Endodermal cell (in vitro differentiated cells): Measurements from ENCODE around the gene IQGAP2. TPM values are rescaled to one million over a fixed set of nuclear protein-coding genes. Genes with fewer than 3 reads are reported as not detected.

Experiments used
- DNase-seq: peaks from one replicate; pipeline ENCODE4 v3.0.0-alpha.2; 2017
- H3K27ac ChIP-seq: 2 replicates; pipeline ENCODE4 v1.5.1; 2013; ENCODE audit warnings: mild to moderate bottlenecking, low read depth, low read length, moderate library complexity
- H3K27me3 ChIP-seq: 2 replicates; pipeline ENCODE4 v1.6.1; 2013; ENCODE audit warnings: mild to moderate bottlenecking, low read length, moderate library complexity; ENCODE audit not compliant: insufficient read depth, control insufficient read depth, poor library complexity, severe bottlenecking
- H3K36me3 ChIP-seq: 2 replicates; pipeline ENCODE4 v1.7.0; 2013; ENCODE audit warnings: mild to moderate bottlenecking, low read length, moderate library complexity; ENCODE audit not compliant: control insufficient read depth, insufficient read depth
- H3K4me1 ChIP-seq: one replicate; pipeline ENCODE4 v1.7.0; 2013; ENCODE audit warnings: low read length; ENCODE audit not compliant: control insufficient read depth, insufficient read depth
- H3K4me3 ChIP-seq: 2 replicates; pipeline ENCODE4 v1.5.1; 2013; ENCODE audit warnings: mild to moderate bottlenecking, low read length, moderate library complexity
- H3K9ac ChIP-seq: 2 replicates; pipeline ENCODE4 v1.6.1; 2013; ENCODE audit warnings: mild to moderate bottlenecking, low read length, moderate library complexity; ENCODE audit not compliant: poor library complexity, severe bottlenecking; ENCODE audit errors: extremely low read depth
- H3K9me3 ChIP-seq: 2 replicates; pipeline ENCODE4 v1.6.1; 2013; ENCODE audit warnings: mild to moderate bottlenecking, low read length, moderate library complexity; ENCODE audit not compliant: control insufficient read depth
- H3K27ac Mint-ChIP-seq: 2 replicates; pipeline ENCODE4 v1.8.0; 2020; ENCODE audit warnings: mixed read lengths
- H3K27me3 Mint-ChIP-seq: 2 replicates; pipeline ENCODE4 v1.8.0; 2021; ENCODE audit warnings: mild to moderate bottlenecking, mixed read lengths; ENCODE audit not compliant: insufficient read depth
- H3K36me3 Mint-ChIP-seq: 2 replicates; pipeline ENCODE4 v1.8.0; 2020; ENCODE audit warnings: low read depth, mixed read lengths
- H3K4me1 Mint-ChIP-seq: 2 replicates; pipeline ENCODE4 v1.8.0; 2020; ENCODE audit warnings: mixed read lengths
- H3K4me3 Mint-ChIP-seq: 2 replicates; pipeline ENCODE4 v1.8.0; 2020; ENCODE audit warnings: mild to moderate bottlenecking, moderate library complexity, mixed read lengths
- H3K9me3 Mint-ChIP-seq: 2 replicates; pipeline ENCODE4 v1.8.0; 2020; ENCODE audit warnings: mild to moderate bottlenecking, mixed read lengths
- WGBS, 2 experiments: methylation state at CpG; one replicate each; pipeline versions ENCODE4 v1.1.5 to v1.1.7; 2013; ENCODE audit warnings: missing lambda C conversion rate in 2 of 2, mixed read lengths in 1 of 2; ENCODE audit not compliant: insufficient coverage in 1 of 2, insufficient read length in 1 of 2; 5-methylcytosine and 5-hydroxymethylcytosine counted together
- total RNA-seq, 2 donors: library from RNA; stranded (reverse); fragmentation: NEBNext Ultra II Directional in 1 of 2; extraction: Animal tissue kit (Norgen Biotek cat#: 25700) in 1 of 2; gene quantifications; 2 replicates in 1 of 2; 3 replicates in 1 of 2; pipeline ENCODE4 v1.2.1, GENCODE V29; 2021
- TF ChIP-seq, protein P1 (sequence below): fragments of 200-600 bp; sonication (generic); conservative IDR thresholded peaks from 2 replicates; pipeline ENCODE4 v1.5.0; 2021; ENCODE audit warnings: antibody characterized with exemption, mild to moderate bottlenecking

The IQGAP2 gene
- total RNA-seq, 2 donors from 2014 or later: 8.3 to 19.4 TPM

DNA sequence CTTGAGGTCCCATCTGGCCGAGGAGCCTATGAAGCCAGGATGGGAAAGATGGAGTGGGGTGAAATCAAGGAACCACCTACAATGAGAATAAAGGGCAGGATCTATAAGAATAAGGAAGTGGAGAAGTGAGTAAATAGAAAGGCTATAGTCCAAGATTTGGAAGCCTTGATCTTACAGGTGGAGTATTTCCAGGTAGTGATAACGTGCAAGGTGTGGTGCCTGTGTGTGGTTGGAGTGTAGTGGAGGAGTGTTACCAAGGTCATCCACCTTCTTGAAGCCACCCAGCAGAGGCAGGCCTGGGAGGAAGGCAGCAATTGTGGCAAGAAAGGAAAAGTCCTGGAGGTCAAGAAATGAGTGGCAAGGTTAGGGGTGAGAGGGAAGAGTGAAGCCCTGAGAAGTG lies 72.9 kb downstream of the IQGAP2 start:
- Mint-ChIP-seq H3K36me3 (peaks cover 3% of the 10 kb centered on the region), H3K4me3 (no peak overlapping the region), H3K27ac (no peak overlapping the region), H3K9me3 (peaks cover 13% of the 10 kb centered on the region), H3K4me1 (peaks cover 15% of the 10 kb centered on the region), H3K27me3 (peaks cover 34% of the 10 kb centered on the region)
- Histone ChIP-seq H3K9ac (no peak overlapping the region), H3K4me1 (peaks cover 8% of the 10 kb centered on the region), H3K4me3 (no peak overlapping the region), H3K9me3 (peaks cover 15% of the 10 kb centered on the region), H3K36me3 (no peaks in the 10 kb centered on the region), H3K27me3 (peaks cover 45% of the 10 kb centered on the region), H3K27ac (no peak overlapping the region)
- DNase-seq: no peak
- TF ChIP-seq, protein P1, sequence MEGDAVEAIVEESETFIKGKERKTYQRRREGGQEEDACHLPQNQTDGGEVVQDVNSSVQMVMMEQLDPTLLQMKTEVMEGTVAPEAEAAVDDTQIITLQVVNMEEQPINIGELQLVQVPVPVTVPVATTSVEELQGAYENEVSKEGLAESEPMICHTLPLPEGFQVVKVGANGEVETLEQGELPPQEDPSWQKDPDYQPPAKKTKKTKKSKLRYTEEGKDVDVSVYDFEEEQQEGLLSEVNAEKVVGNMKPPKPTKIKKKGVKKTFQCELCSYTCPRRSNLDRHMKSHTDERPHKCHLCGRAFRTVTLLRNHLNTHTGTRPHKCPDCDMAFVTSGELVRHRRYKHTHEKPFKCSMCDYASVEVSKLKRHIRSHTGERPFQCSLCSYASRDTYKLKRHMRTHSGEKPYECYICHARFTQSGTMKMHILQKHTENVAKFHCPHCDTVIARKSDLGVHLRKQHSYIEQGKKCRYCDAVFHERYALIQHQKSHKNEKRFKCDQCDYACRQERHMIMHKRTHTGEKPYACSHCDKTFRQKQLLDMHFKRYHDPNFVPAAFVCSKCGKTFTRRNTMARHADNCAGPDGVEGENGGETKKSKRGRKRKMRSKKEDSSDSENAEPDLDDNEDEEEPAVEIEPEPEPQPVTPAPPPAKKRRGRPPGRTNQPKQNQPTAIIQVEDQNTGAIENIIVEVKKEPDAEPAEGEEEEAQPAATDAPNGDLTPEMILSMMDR: no peak
- WGBS, 2 experiments: 94 to 96% methylated on average over 2 of the region's 2 CpGs

DNA sequence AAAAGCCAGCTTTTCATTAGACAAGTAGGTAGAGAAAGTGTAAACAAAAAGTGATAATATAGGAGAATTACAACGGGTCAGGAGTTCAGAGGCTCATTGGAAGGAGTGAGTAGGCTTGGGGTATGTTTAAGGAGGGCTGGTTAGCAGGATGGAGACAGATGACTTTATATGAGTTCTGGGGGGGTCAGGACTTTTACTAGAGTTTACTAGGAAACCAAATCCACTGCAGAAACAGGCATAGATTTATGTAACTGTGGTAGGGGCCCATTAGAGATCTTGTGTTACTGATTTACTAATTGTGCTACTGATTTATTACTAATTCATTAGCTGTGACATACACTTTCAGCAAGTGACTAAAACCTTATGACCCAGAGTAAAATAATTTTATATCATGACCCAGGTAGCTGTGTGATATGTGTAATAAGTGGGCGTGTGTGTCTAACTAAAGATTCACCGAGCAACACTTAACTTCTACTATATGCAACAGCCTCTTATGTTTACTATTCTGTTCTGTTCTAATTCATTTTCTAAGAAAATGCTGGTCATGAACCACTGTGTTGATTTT lies 73.5 kb downstream of the IQGAP2 start:
- DNase-seq: no peak
- Histone ChIP-seq H3K9me3 (peaks cover 13% of the 10 kb centered on the region), H3K27ac (no peak overlapping the region), H3K4me1 (peaks cover 8% of the 10 kb centered on the region), H3K9ac (no peak overlapping the region), H3K36me3 (no peaks in the 10 kb centered on the region), H3K4me3 (no peak overlapping the region), H3K27me3 (peaks cover 45% of the 10 kb centered on the region)
- Mint-ChIP-seq H3K4me3 (no peak overlapping the region), H3K36me3 (no peaks in the 10 kb centered on the region), H3K4me1 (peaks cover 15% of the 10 kb centered on the region), H3K27me3 (peaks cover 34% of the 10 kb centered on the region), H3K27ac (no peak overlapping the region), H3K9me3 (peaks cover 9% of the 10 kb centered on the region)
- WGBS, 2 experiments: 97 to 100% methylated on average over 1 to 2 of the region's 3 CpGs
- TF ChIP-seq, protein P1: no peak

DNA sequence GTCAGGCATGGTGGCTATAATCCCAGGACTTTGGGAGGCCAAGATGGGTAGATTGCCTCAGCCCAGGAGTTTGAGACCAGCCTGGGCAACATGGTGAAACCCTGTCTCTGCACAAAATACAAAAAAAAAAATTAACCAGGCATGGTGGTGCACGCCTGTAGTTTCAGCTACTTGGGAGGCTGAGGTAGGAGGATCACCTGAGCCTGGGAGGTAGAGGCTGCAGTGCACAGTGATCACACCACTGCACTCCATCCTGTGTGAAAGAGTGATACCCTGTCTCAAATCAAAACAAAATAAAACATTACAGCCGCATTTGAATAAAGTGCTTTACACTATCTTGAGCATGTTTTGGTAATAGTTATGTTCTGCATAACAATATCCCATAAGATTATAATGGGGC lies 74.0 kb downstream of the IQGAP2 start:
- TF ChIP-seq, protein P1: no peak
- peaks cover 17% of the 10 kb centered on the region for H3K4me1 Mint-ChIP-seq

More for the DNA sequence above, 74.0 kb downstream of the IQGAP2 start:
- H3K27me3 ChIP-seq: peaks cover 45% of the 10 kb centered on the region
- H3K9ac ChIP-seq: no peak overlapping the region
- no peaks in the 10 kb centered on the region for H3K36me3 Mint-ChIP-seq
- H3K4me3 ChIP-seq: no peak overlapping the region
- H3K27ac ChIP-seq: no peak overlapping the region
- 81% methylated on average over 1 of the region's 2 CpGs; no CpG with 5 or more reads in 1 of the 2 experiments for WGBS, 2 experiments
- no peak overlapping the region for H3K27ac Mint-ChIP-seq
- H3K4me1 ChIP-seq: peaks cover 8% of the 10 kb centered on the region
- no peak for DNase-seq
- H3K9me3 Mint-ChIP-seq: peaks cover 5% of the 10 kb centered on the region
- peaks cover 31% of the 10 kb centered on the region for H3K27me3 Mint-ChIP-seq
- H3K4me3 Mint-ChIP-seq: no peak overlapping the region
- H3K9me3 ChIP-seq: peaks cover 8% of the 10 kb centered on the region
- H3K36me3 ChIP-seq: no peaks in the 10 kb centered on the region
